NOMO-1 treated with DMSO at 0.1 percent for 48 hours (cell line): ENCODE results near the gene ERAL1.
"Not testable (repeated sequence)": the region's sequence is repeated elsewhere in the genome, so short reads cannot be mapped to it uniquely, and the experiment has no call there.

Source experiments
- DNase-seq: peaks from one replicate; lab custom pipeline; 2025; ENCODE audit not compliant: unreplicated experiment; lab: John Stamatoyannopoulos, UW

ERAL1 gene

DNA sequence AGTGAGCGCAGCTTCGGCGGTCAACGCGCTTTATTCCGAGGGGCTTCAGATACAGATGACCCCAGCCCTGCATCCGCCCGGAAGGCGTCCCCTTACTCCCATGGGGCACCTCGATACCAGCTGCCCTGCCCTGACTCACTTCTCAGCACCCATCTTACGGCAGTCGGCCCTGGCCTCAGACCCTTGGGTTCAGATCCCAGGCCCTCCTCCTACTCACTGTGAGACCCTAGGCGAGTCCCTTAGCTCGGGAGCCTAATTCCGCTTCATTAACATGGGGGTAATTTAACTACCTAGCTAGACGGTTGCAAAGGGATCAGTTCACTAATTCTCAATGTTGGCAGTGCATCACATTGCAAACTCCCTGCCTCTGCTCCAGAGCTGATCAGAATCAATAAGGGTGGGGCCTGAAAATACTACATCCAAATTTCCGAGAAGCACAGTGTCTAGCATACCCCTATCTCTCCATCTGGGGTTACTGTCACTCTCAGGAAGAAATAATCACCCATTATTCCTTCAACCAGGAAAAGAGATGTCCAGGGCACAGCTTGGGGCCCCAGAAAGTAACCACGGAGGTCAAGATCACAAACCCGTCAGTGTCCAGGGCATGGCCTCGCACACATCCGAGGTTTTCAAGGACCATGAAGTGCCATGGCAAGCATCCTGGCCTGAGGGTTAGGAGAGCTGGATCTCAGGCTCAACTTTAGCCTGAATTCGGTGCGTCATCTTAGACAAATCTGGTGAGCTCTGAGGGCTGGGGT, 43.1 kb downstream of the ERAL1 start:
- peak; percentile 18 for DNase-seq

DNA sequence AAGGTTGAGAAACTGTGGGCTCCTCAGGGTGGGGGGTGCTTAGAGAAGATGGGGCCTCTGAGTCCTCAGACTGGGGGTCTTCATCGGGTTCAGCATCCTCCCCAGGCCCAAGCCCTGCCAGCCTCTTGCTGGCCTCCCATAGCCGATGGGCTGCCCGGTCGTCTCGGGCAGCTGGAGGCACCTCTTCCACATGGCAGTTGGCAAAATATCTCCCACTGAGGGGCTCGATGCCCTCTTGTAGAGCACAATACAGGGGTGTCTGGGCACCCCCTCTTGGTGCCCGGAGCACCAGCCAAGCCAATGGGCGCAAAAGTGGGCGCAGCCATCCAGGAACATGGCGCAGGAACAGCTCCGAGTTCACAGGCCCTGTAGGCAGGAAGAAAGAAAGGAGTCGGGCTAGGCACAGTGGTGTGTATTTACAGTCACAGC, 43.7 kb downstream of the ERAL1 start:
- no peak for DNase-seq

DNA sequence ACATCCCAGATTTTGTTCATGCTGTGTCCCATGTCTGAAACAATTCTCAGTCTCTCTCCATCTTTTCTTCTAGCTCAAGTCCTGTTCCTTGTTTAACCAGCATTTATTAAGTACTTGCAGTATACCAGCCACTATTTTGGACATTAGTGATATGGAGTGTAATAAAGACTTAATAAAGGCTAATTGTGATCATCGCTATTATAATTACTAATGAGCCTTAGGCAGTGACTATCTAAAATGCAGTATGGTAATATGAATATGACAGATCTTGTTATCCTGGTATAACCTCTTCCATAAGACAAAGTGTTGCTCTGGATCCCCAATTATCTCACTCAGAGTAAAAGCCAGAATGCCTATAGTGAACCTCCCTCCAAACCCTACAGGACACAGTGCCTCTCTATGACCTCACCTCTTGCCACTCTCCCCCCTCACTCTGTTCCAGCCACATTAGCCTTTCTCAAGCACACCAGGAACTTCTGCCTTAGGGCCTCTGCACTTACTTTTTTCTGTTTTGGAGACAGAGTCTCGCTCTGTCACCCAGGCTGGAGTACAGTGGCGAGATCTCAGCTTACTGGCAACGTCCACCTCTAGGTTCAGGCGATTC, 44.5 kb downstream of the ERAL1 start:
- no peak for DNase-seq

DNA sequence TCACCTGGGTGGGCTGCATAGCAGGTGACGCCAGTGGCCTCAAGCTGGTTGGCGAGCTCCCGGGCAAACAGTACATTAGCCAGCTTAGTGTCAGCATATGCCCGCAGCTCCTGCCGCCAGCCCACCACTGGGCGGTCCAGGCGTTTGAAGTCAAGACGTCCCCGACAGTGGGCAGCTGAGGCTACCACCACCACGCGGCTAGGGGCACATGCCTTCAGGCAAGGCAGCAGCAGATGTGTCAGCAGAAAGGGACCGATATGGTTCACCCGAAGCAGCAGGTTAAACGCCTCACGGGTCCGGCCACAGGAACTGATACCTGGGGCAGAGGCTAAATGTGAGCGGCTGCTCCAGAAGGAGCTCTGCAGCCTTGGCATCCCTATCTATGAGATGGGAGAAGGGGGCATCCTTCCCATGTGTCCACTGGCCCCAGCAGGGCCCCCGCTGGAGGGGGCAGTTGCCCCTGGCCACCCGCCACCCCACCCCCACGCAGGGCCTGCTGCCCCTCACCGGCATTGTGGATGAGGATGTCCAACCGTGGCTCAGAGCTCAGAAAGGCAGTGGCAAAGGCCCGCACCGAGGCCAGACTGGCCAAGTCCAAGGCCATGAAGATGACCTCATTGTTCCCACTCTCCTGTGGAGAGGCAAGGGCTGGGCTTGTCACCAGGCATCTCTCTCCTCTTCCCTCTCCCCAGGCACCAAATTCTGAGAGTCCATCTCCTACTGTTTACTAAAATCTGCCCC, 46.3 kb downstream of the ERAL1 start:
- DNase-seq: no peak

DNA sequence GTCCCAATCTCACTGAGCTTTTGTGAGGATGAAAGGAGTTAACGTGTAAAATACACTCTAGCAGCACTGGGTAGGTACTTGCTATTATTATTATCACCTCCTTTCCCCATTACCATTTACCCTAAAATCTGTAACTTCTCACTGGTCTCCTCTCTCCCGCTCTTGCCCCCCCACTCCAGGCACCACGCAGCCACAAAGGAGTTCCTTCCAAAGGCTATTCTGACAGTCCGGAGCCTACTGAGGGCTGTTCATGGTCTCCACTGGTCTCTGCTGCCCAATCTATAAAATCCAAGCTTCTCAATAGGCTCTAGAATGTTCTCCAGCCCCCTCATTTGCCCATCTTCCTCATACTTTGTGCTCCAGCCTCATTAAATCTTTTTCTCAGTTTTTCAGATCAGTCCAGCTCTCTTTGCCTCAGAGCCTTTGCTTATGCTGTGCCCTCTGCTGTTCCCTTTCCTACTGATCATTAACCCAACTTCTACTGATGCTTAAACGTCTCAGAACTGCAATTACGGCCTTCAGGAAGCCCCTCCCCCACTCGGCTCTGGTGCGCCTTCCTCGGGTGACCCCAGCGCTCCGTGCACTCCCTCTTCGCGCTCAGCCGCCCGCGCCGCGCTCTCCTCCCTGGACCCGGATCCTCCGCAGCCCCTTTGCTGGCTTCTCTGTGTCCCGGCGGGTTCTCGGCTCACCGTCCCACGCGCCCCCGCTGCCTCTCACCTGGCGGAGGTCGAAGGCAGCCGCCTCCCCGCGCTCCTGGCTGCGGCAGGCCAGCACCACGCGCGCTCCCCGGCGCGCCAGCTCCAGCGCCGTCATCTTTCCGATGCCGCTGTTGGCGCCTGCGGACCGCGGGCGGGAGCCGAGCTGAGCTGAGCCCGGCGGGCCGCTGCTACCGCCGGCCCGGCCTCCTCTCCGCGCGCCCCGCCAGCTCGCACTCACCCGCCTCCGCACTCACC, 47.3 kb downstream of the ERAL1 start:
- DNase-seq: peak; percentile 55

DNA sequence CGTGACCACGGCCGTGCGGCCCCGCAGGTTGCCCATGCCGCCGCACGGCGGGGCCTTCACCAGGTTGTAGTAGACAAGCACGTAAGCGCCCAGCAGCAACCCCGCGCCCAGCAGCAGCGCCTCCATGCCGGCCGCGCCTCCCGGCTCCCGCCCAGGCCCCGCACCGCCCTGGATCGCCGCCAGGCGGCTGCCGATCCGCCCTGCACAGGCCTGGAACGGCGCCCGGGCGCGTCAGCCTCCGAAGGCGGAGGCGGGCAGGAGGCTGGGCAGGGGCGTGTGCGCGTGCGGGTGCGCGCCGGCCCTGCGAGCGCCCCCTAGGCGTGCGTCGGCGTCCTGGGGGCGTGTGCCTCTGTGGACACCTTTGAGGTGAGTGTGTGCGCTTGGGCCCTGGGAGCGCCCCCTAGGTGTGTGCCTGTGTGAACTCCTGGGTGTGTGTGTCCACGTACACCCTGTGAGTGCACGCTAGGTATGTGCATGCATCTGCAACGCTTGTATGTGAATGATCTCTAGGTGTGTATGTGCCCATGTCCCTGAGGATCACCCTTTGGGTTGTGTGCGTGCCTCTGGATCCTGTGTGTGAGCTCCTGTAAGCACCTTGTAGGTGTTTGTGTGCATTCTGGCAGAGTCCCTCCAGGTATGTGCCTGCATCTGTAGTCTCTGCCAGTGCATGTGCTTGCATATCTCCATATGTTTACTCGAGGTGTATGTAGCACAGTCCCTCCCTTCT, 48.2 kb downstream of the ERAL1 start, which contains the start of gene DHRS13:
Gene DHRS13 (minus strand): TSS at position 261 of the 727 bp plus-strand sequence. CDS start 135 bp downstream, at position 126.
- peak; percentile 91 for DNase-seq

DNA sequence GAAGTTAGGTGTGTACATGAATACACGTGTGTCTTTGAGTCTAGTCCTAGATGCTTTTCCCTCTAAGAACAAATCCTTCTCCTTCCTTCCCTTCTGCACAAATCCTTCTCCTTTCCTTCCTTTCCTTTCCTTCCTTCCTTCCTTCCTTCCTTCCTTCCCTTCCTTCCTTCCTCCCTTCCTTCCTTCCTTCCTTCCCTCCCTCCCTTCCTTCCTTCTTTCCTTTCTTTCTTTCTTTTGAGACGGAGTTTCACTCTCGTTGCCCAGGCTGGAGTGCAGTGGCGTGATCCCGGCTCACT, 48.7 kb downstream of the ERAL1 start:
- DNase-seq: not testable (repeated sequence)

DNA sequence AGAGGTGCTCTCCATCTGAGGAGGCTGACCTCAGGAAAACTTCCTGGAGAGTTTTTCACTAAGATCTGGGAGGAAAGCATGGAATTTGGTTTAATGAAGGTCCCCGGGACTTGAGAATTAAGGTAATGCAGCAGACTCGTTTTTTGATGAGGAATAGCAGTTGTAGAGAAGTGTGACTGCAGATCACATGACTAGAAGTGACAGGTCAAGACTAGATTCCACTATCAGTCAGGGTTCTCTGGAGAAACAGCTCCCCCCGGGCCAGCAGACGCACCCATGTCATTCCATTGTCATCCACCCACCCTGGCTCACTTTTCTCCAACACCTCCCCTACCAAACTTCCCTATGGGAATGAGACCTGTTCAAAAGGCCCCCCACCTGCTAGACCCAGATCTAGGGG, 50.0 kb downstream of the ERAL1 start:
- no peak for DNase-seq

DNA sequence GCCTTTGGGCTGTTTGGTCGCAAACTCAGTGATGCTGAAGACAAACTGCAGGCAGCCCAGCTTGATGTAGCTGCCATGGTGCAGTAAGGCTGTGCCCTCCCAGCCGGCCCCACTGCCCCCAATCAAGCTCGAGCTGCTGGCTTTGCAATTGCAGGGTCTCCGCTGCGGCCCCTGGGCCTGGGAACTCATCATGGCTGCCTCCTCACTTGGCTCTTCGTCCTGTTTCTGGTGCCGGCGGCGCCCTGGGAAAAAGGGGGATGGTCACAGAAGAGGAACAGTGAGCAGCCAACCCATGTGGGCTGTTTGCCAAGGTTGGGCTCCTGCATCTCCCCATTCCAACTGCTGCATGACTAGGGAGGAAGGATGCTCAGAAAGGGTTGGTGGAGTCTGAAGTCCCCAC, 51.5 kb downstream of the ERAL1 start:
- no peak for DNase-seq

DNA sequence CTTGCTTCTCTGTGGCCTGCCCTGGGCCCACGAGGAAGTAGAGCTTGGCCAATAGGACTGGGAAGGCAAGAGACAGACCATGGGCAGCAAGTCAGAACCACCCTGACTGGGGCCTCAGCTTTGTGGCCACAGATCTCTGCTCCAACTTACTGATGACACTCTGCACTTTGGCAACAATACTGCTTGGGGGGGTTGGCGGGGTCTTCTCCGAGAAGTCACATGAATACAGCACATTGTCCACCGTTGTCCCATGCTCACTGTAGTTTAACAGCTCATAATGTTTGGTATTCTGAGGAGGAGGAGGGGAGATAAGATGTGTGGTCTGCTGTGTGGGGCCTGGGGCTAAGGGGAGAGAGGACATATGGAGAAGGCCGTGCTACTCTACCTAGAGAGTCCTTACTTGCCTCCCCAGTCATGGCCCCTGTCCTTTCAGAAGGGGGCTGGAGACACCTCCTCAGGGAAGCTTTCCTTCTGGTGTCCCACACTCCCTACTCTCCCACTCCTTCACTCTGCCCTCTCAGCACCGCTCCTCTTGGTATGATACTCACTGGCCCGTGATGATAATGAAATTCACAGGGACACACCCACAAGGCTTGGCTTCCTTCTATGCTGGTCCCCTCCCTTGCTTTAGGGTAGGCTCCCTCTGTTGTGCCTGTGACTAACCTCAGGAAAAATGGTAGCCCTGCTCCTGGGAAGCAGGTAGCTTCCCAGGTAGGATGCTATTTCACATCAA, 52.1 kb downstream of the ERAL1 start:
- DNase-seq: no peak

DNA sequence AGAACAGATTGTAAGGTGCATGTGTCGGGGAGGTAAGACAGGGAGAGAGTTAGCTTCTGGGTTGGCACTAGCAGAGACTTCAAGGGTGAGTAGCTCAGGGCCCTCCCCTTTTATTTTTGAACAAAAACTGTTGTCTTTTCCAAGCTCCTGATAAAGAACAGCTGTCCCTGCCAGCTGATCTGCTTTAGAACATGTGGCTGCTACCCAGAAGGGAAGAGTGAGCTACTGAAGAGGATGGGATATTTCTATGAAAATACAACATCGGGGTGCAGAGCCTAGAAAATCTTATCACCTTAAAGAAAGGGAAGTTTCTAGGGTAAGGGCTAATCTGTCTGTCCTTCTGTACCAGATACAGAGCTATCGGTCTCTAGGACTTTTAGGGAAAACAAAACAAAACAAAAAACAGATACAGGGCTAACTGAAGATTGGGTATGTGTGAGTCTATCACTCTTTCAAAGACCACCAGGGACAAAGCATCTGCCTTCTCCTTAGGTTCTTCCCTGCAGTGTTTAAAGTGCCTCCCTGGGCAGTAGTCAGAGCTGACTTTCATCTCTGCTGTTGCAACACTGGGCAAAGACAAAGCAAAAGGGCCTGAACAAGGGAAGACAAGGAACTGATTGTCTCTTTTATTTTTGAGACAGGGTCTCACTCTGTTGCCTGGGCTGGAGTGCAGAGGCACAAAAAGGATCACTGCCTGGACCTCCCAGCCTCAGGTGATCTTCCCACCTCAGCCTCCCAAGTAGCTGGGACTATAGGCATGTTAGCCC, 53.1 kb downstream of the ERAL1 start:
- no peak for DNase-seq

DNA sequence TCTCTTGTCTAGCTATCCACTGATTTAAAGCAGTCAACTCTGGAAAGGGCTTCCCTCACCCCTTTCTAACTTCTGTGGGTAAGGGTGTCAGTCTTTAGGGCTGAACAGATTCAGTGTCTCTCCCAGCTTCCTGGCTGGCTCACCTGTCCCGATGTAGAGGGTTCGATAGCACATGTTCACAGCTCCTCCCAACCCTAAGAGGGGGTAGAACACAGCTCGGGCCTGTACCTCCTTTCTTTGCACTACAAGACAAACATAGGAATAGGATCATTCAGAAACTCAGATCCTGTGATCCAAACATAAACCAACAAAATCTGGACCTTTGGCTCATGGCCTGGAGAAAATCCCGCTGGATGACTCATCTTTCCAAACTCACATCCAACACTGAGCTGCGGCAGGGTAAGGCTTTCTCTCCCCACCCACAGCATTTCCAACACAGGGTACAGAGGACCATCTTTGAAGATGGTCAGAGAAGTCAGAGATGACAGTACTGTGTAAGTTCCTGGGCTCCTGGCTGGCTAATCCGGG, 53.9 kb downstream of the ERAL1 start:
- DNase-seq: no peak

DNA sequence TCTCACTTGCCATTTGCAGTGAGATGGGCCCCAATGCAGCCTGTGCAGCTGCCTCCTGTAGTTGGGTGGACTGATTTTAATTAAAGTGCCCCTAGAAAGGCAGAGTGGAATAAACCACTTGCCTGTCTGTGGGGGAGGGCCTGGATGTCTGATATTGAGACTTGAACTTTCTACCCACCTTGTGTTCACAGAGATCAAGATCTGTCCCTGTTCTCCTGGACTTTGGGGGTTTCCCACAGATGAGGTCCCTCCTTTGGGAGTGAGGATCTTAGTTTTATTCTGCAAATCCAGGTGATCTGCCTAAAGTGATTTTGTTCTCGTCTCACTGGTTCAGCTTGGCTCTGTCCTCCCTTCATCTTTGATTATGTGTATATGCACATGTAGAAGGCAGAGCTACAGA, 55.7 kb downstream of the ERAL1 start:
- DNase-seq: no peak
